Heart left ventricle (tissue), 13 donors: Measurements from ENCODE around the gene DBF4.
"Not testable (repeated sequence)": the region's sequence is repeated elsewhere in the genome, so short reads cannot be mapped to it uniquely, and the experiment has no call there.

ENCODE experiments used
- CTCF ChIP-seq, 12 donors: fragments of 200-600 bp; sonication (generic) in 4 of 12; IDR thresholded peaks; one replicate each; pipeline versions ENCODE4 v1.5.0 to v1.8.0; 2018 to 2022; ENCODE audit warnings: antibody characterized with exemption in 12 of 12, mild to moderate bottlenecking in 5 of 12
- POLR2A ChIP-seq, 2 donors: fragments of 450-650 bp; IDR thresholded peaks; one replicate each; pipeline ENCODE4 v1.6.1; 2017; ENCODE audit warnings: antibody characterized with exemption in 2 of 2, mild to moderate bottlenecking in 2 of 2, moderate library complexity in 2 of 2
- donor health status: ischemic (EF 13 %, LVEDD 7.1; RV severe dilation, severe dysfunction).
- donor health status: DM: no; HTN: yes; CAD: no.
- donor health status: DM: no; HTN: no; CAD: no.
- donor health status: ischemic (EF 25% LVEDD 6.9; RV normal size, moderate dysfunction).
- donor health status: ischemic (EF 25% LVEDD 5.7; RV mildly dilated, moderate dysfunction).
- donor health status: ischemic (EF 35%, LVEDD 5.7; RV mildly dilated, moderate dysfunction).
- donor health status: nonischemic (EF 11% LVEDD 7.7; RV severe dilation, severe dysfunction).
- donor health status: DM: yes; HTN: yes; CAD: no.
- donor health status: PGD.
- donor health status: ischemic (EF 29% LVEDD 5.4; RV normal size, mild dysfunction).
- donor health status: nonischemic (EF 23%, LVEDD 6.1; RV moderate dilation, normal function).

- not testable (repeated sequence) for TF ChIP-seq CTCF, POLR2A (IDR thresholded peaks at IDR 0.05)
Observed at GRCh38 chr7:87922759-87923395, 46.6 kb downstream of the DBF4 start.
